HG02623 (cell line): ENCODE data around the gene LCP2.

ENCODE experiments used
- ATAC-seq: cut with Tn5 transposase; IDR thresholded peaks from one replicate; pipeline ENCODE4 v1.9.1; 2021; ENCODE audit warnings: moderate library complexity; ENCODE audit not compliant: unreplicated experiment

LCP2 gene

DNA sequence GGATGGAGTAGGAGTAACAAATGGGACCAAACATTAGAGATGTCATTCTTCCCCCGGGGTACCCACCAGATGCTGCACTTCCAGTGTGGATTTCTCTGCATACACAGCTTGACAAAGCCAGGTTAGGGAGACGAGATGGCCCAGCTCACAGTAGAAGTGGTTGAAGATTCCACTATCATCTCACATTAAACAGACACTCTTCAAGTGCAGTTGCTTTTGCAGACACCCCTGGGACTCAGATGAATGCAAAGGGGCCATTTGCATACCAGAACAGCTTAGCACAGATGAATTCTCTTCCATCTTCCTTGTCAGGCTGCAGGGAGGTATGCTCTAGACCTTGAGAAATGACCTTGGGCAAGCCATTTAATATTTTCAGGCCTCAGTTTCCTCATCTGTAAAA is 77.4 kb downstream of the LCP2 start:
- no peak for ATAC-seq

DNA sequence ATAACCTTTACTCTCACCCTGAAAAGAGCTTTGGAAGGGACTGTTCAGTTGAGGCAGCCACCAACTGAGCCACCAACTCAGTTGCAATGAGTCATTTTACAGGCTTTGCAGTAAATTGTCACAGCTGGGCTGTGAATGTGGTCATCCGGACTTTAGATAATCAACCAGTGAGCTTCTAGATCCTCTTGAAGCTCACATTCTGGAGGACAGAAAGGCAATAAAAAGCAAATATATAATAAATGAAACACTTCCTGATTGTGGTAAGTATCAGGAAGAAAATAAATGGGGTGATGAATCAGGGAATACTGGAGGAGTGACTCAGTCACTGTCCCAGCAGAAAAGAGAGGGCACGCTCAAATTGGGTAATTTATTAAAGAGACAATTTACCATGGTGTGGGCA is 78.0 kb downstream of the LCP2 start:
- ATAC-seq: no peak

DNA sequence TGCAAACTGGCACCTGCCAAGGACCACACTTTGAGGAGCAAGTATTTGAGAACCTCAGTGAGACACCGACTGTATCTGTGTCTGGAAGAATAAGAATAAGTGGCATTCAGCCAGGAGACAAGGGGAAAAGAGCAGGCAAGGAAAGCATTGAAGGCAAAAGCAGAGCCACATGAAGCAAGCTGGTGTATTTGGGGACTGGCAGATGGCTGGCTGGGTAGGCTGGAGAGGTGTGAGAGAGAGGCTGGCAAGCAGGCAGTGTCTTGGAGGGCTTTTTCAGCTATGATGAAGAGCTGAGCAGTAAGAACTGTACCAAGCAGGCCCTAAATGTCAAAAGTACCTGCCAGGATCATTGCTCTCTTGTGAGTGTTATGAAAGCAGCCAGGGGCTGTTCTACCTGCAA is 78.9 kb downstream of the LCP2 start:
- ATAC-seq: no peak

DNA sequence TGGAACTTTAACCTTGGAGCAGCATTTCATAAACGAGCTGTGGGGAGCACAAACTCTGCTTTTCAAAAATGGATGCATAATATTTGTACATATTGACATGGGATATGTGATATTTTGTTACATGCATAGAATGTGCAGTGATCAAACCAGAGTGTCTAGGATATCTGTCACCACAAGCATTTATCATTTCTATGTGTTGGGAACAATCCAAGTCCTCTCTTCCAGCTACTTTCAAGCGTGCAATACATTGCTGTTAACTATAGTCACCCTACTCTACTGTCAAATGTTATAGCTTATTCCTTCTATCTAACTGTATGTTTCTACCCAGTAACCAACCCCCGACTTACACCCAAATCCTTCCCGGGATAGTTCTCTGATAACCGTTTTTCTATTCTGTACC is 79.7 kb downstream of the LCP2 start:
- no peak for ATAC-seq

DNA sequence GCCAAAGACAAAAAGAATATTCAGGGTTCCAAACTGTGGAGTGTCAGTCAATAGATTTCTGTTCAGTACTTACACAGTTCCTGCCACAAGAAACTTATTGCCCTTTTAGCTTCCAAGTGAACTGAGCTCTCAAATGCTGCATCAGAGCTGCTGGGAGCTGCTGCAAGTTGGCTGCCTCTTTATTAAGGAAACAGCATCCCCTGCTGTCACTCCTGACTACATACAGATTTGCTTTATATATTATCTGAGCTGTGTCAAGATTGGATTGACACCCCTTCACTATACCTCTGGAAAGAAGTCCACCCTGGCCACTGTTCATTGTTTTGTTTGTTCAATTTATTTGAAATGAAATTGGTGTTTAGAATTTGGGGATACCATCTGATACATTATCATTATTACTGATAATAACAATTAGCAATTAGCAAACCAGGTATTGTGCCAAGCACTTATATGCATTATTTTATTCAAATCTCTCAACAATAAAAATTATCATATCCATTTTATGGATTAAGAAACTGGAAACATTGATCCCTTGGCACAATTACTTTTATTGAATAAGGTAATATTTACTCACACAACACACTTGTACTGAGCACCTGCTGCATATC is 81.2 kb downstream of the LCP2 start:
- ATAC-seq: no peak

DNA sequence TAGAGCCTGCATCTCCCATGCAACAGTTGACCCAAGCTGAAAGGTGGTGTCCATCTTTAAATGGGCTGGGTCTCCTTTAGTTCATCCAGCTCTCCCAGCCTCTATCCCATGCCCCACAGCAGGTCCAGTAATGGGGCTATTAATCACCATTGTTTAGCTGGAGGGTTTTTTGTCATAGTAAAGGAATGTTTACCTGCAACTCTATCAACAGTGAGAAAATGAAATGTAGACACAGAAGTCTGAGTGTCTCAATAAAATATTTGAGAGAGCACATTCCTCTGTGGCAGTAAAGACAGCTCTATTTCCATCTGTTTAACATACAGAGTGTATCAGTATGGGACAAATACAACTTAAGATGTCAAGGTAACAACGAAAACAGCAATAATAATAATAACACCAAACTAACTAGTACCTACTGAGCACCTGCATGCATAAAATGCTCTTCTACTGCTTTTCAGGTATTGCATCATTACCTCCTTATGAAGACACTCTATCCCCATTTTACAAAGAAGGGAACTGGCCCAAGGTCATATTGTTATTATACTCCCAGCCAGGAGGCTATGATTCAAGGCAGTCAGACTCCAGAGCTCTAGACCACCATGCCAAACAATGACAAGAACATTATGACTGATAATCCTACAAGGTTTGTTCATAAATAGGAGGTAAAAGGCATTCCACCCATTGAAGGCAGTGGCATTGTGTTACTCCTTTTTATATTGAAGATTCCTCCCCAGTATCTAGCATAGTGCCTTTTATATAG is 85.8 kb downstream of the LCP2 start:
- ATAC-seq: no peak

DNA sequence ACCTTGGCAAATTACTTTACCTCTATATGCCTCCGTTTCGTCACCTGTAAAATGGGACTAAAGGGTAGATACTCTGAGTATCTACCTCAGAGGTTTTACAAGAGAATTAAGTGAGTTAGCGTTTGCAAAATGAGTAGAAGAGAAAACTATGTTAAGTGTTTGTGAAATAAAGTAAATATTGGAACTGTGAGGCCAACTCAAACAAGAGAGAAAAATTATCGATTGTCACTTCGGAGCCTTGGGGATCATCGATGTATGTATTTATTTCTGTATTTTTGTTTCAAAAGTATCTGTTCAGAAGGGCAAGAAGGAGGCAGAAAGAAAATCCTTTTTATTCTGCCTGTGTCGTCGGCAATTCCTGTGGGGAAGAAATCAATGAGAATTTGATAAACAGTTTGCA is 90.6 kb downstream of the LCP2 start:
- no peak for ATAC-seq

DNA sequence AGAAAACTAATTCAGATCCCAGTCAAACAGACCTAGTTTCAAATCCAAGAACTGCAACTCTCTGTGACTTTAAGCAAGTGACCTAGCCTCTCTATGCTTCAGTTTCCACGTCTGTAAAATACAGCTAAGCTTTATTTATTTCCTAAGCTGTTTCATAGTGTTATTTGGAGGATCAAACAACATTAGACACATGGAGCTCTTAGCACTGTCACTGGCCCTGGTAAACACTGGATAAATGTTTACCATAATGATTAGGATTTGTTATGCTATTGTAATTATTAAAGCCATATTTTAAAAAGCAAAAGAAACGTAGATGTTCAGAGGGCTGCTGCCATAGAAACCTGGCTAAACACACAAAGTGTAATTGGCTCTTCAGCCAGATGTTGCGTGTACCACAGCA is 91.4 kb downstream of the LCP2 start:
- ATAC-seq: no peak

DNA sequence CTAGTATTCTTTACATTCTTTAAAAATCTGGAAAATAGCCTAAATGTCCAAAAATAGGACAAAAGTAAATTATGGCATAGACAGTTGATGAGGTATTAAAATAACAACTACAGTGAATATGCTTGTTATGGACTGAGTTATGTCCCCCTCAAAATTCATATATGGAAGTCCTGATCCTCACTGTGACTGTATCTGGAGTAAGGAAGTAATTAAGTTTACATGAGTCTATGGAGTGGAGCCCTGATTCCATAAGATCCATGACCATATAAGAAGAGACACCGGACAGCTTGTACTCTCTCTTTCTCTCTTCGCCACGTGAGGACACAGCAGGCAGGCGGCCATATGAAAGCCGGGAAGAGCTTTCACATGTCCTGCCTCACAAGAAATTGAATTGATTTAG is 93.4 kb downstream of the LCP2 start:
- ATAC-seq: no peak

DNA sequence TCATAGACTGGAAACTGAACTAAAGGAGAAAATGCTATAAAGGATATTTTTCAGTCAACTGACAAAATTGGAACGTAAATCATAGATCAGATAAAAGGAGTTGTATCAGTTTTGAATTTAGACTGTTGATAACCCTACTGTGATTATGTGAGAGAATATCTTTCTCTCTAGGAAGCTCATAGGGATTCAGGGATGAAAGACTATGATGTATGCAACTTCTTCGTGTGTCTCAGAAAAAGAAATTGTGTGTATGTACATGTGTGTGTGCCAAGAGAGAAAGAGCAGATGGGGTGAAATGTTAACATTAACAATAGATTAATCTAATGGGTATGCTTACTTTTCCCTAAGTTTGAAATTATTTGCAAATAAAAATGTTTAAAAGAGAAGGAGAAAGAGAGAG is 95.5 kb downstream of the LCP2 start:
- no peak for ATAC-seq

DNA sequence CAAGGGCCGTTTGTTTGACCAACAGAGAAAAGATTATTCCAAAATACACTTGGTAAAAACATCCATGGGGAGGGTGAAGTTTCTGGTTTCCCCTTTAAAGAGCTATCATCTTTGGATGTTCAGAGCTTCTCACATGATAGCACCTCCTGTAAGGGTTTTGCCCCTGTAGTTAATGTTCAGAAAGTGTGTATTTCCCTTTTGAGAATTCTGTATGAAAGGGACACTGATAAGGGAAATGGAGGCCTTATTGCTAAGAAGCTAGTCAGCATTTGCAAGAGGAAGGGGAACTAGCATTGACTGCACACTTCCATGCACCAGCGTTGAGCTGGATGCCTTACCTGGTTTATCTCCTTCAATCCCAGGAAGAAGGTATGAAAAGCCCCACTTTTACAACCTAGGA is 96.3 kb downstream of the LCP2 start:
- ATAC-seq: no peak

DNA sequence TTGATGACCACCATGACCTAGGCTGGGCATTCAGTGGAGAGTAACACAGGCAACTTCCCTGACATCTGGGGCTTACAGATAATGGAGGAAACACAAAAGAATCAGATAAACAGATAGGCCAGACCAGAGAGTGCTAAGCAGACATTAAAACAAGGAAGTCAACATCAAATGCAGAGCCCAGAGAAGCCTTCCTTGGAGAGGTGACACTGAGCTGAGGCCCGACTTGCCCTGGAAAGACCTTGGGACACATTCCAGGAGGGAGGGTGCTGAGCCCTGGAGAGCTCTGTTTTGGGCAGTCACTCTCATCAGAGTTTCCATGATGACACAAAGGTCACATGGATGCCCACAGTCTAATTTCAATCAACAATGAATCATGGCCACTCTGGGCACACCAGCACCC is 96.7 kb downstream of the LCP2 start:
- ATAC-seq: no peak
